ENCODE data around the gene BCL2L2.

BCL2L2 gene

DNA sequence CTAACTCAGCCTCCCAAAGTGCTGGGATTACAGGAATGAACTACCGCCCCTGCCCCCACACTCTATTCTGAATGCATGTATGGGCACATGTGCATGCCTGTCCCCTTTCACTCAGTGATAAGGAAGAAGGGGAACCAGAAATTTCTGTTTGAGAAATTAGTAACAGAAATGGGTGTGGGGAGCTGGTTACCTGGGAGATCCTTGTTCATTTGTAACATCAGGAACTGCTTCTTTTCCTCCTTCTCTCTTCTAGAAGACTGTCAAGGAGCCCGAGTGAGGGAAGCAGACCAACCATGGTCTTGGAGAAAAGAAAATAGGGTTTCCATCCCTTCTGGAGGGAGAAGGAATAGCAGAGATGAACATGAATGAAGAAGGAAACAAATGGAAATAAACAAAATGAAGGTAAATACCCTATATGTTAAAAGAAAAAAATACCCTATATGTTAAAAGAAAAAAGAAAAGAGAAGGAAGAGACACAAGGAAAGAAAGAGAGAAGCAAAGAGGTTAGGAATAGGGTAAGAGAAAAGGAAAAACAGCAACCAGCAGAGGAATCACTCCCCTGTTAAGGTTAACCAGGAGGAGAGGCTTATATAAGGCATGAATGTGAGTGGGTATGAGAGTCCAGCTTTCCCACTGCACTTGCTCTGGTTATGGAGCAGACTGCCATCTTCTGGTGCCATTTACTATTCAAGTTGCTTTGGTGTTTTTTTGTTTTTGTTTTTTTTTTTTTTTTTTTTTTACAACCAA is 7.2 kb upstream of the BCL2L2 start:
- DNase-seq (ENCODE audit: low read depth in 2 of 3, low spot score in 1 of 3) = no peak

- DNase-seq (ENCODE audit: low read depth in 2 of 3, low spot score in 1 of 3) = no peak
These were observed 6.5 kb upstream of the BCL2L2 start for GRCh38 chr14:23299986-23300686.

- DNase-seq (ENCODE audit: low read depth in 2 of 3, low spot score in 1 of 3) = no peak
These were observed 5.9 kb upstream of the BCL2L2 start for GRCh38 chr14:23300687-23301223.

DNA sequence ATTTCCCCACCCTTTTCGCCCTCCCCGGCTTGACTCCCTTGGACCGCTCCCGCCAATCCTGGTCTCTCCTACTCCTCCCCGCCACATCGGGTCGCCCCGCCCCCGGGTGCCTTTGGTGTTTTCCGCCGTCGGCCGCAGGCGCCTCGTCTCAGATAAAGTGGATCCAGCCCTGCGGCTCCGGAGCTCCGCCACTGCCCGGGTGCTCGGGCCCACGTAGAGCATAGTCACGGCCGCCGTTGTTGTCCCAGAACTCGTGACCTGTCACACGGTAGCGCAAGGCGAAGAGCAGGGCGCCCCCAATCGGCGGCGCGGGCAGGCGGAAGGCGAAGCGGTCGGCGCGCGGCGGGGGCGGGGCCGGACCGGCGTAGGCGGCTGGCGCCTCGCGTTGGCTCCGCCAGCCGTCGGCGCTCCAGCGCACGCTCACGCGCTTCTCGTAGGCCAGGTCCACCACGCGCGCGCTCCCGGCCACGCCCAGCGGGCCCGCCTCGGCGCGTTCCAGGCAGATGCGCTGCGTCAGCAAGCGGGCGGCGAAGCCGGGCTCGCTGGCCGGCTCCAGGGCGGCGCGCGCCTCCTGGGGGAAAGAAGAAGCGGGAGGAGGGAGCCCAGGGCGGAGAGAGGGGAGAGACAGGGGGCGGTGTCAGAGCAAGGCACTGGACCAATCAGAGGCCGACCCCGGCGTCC is 5.2 kb upstream of the BCL2L2 start:
- DNase-seq (ENCODE audit: low read depth in 2 of 3, low spot score in 1 of 3) = peak; percentile 95 to 98 (median 96)

- DNase-seq (ENCODE audit: low read depth in 2 of 3, low spot score in 1 of 3) = peak in 1 of 3 donors; percentile 62
These were observed 4.7 kb upstream of the BCL2L2 start for GRCh38 chr14:23301969-23302289.

DNA sequence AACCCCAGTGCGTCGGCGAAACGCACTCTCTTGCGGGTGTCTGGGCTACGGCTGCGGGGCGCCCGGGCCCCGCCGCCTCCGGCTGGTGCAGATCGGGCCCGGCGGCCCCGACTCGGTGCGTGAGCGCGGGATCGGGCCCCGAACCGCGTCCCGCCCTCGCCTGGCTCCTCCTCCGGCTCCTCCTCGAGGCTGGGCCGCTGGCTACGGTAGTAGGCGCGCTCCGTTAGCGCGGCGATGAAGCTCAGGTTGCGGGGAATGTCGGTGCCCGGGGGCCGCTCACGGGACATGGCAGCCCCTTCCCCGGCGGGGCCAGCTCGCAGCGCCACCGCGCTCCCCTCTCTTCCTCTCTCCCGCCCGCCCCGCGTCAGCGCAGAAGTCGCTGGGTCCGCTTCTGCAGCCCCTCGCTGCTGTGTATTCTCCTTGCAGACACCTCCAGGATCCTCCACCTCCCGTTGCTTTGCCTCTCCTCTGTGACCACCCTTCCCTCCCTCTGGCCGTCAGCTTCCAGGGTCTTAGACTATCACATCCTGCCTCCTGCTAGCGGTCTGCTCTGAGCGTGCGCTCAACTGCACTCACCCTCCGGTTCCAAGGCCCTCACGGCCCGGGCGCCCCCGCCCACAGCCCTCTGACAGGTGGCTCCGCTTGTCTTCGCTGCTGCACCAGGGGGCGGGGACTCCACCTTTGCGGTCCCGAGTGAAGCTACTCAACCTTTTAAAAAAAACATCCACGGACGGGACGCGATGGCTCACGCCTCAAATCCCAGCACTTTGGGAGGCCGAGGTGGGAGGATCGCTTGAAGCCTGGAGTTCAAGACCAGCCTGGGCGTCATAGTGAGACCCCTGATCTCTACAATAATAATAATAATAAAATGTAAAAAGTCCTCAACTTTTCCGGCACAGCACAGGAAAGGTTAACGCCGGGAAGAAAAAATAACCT is 4.1 kb upstream of the BCL2L2 start, which contains the start of gene PPP1R3E:
Gene PPP1R3E, minus strand, starts transcription at position 570 of the 936 bp plus-strand sequence. Its CDS starts 283 bp downstream, at position 287.
- peak; percentile 80 to 84 (median 82) for DNase-seq (ENCODE audit: low read depth in 2 of 3, low spot score in 1 of 3)

DNA sequence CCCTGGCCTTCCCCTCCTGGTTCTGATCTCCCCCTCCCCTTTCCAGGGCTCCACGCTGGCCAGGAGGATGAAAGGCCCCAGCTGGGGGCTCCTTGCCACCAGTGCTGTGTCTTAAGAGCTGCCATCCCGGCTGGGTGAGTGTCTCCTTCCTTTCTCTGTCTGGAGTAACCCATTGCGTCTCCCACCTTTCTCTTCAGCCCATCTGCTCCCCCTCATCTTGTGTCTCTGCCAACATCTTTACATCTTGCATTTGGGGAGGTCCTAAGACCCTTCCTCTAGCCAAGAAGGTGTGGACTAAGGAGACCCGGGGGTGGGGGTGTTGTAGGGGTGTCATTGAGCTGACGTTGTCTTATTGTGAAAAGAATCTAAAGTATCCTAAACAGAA is 505 bp downstream of the BCL2L2 start:
- DNase-seq (ENCODE audit: low read depth in 2 of 3, low spot score in 1 of 3) = no peak

DNA sequence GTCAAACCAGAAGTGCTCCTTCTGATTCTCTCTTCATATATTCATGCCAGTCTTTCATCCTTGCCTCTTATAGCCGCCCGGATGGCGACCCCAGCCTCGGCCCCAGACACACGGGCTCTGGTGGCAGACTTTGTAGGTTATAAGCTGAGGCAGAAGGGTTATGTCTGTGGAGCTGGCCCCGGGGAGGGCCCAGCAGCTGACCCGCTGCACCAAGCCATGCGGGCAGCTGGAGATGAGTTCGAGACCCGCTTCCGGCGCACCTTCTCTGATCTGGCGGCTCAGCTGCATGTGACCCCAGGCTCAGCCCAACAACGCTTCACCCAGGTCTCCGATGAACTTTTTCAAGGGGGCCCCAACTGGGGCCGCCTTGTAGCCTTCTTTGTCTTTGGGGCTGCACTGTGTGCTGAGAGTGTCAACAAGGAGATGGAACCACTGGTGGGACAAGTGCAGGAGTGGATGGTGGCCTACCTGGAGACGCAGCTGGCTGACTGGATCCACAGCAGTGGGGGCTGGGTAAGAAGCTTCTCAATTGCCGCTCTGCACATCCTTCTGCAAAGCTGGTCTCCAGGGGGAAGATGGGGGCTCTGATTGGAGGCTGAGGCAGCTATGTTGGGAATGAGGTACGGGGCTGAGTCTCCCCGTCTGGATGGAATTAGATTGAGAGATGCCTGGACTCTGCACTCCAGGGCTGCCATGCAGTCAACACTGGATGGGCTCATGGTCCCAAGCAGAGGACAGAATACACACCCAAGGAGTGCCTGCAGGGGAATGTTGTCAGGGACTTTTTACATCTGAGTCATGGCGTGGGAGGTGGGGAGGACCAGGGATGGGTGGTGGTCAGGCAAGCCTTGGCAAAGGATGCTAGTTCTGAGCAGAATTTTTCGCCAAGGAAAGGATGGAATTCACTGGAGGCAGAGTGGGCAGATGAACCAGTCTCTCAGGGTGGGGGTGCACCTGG is 1.3 kb downstream of the BCL2L2 start:
- DNase-seq (ENCODE audit: low read depth in 2 of 3, low spot score in 1 of 3) = no peak

- no peak for DNase-seq (ENCODE audit: low read depth in 2 of 3, low spot score in 1 of 3)
These were observed 2.2 kb downstream of the BCL2L2 start for GRCh38 chr14:23308721-23309445.

DNA sequence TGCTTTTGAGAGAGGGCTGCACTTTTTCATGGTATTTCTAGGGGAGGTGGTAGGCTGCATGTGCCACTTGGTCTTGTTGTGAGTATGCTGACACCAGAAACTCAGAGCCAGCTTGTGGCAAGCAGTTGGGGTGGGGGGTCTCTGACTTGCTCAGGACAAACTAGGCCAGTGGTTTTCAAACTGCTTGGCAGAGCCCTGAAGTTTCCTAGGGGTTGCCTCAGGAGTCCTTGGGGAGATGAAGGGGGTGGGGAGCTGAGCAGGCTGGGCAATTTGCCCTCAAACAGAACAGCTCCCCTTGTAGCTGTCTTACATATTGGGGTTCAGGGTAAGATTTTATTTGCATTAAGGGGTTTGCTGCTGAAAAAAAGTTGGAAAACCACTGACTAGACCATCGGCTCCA is 3.9 kb downstream of the BCL2L2 start:
- no peak for DNase-seq (ENCODE audit: low read depth in 2 of 3, low spot score in 1 of 3)

DNA sequence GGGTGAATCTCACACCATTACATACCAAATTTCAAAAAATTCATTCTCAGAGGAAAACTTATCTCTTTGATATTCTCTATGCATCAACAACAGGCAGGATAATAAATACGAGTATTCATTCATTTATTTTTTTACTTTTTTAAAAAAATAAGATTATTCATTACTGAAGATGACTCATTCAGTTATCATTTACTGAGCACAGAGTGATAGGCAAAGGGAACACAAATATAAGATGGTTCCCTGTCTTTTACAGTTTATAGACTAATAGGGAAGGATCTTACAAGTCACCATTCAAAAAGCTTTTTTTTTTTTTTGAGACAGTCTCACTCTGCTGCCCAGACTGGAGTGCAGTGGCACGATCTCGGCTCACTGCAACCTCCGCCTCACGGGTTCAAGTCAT is 9.7 kb downstream of the BCL2L2 start:
- DNase-seq (ENCODE audit: low read depth in 2 of 3, low spot score in 1 of 3) = no peak

- DNase-seq (ENCODE audit: low read depth in 2 of 3, low spot score in 1 of 3) = no peak
These were observed 13.3 kb downstream of the BCL2L2 start for GRCh38 chr14:23319746-23320583.

- DNase-seq (ENCODE audit: low read depth in 2 of 3, low spot score in 1 of 3) = peak; percentile 92 to 98 (median 93)
These were observed 14.2 kb downstream of the BCL2L2 start, which contains the start of gene PABPN1 for GRCh38 chr14:23320584-23321571. Gene PABPN1, plus strand, starts transcription at chr14:23321457. Its CDS starts 13 bp downstream, at chr14:23321470.

GRCh38 chr14:23321572-23322547 is 15.2 kb downstream of the BCL2L2 start:
- DNase-seq (ENCODE audit: low read depth in 2 of 3, low spot score in 1 of 3) = peak; percentile 50 to 67 (median 56)
